Dendritic cell treated with granulocyte-macrophage colony-stimulating factor and Interleukin-4, amounts not matched to agents 40 ng/mL and 50 ng/mL, for 4 days (primary cell): Measurements from ENCODE around the gene LAPTM5.
"Not testable (repeated sequence)": the region's sequence is repeated elsewhere in the genome, so short reads cannot be mapped to it uniquely, and the experiment has no call there.

Source experiments
- H3K27ac Mint-ChIP-seq: one replicate; pipeline ENCODE4 v1.8.0; 2022; ENCODE audit warnings: mild to moderate bottlenecking, mixed read lengths
- H3K27me3 Mint-ChIP-seq: one replicate; pipeline ENCODE4 v1.8.0; 2022; ENCODE audit warnings: mild to moderate bottlenecking, mixed read lengths
- H3K36me3 Mint-ChIP-seq: one replicate; pipeline ENCODE4 v1.8.0; 2022; ENCODE audit warnings: low read depth, mixed read lengths
- H3K4me1 Mint-ChIP-seq: one replicate; pipeline ENCODE4 v1.8.0; 2022; ENCODE audit warnings: low read depth, mixed read lengths
- H3K4me3 Mint-ChIP-seq: one replicate; pipeline ENCODE4 v1.8.0; 2022; ENCODE audit warnings: mild to moderate bottlenecking, moderate library complexity, mixed read lengths
- H3K9me3 Mint-ChIP-seq: one replicate; pipeline ENCODE4 v1.8.0; 2022; ENCODE audit warnings: mixed read lengths
- intact Hi-C: fragments of 100-400 bp; cut with micrococcal nuclease; formaldehyde crosslinking; loops from one replicate; pipeline ENCODE4 v1.15.0; 2022

The LAPTM5 gene

DNA sequence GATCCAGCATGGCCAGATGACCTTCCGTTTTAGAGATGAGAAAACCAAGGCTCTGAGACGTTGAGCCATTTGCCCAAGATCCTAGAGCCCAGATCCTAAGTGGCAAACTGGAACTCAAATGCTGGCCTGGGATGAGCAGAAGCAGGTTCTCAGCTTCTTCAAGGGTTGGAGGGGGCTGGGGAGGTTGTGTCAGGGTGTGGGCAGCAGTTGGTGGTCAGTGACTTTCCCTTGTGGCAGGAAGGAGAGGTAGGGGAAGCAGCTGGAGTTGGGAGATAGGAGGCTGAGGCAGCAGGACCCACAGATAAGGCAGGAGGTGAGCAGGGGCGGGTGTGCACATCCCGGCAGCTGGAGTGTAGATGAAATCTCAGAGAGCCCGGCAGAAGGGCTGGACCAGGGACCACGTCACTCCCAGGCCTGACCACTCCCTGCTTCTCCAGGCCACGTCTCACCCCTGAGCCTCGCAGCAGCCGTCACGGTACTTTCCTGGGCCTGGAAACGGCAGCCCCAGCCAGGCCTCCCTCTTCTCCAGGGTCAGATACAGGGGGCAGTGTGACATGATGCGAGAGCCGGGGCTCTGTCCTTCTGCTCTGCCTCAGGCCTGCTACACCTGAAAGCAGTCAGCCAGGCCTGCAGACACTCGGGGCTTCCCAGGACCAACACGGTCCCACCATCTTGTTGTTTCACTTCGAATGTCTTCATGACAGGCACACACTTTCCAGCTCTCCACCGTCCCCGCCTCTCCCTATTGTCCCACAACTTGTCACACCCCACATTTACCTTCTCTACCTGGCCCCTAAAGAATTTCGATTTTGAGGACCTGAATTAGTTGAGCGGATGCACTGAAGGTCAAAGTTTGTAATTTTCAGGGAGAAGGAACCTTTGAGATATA, 11.5 kb upstream of the LAPTM5 start:
- no peak overlapping the region for H3K4me3 Mint-ChIP-seq
- intact Hi-C loops = no loop called here
- H3K27me3 Mint-ChIP-seq = peaks cover 21% of the 10 kb centered on the region
- no peaks in the 10 kb centered on the region for H3K36me3 Mint-ChIP-seq
- H3K4me1 Mint-ChIP-seq = peaks cover 16% of the 10 kb centered on the region
- H3K27ac Mint-ChIP-seq = peak overlapping the region; percentile 23
- no peaks in the 10 kb centered on the region for H3K9me3 Mint-ChIP-seq

DNA sequence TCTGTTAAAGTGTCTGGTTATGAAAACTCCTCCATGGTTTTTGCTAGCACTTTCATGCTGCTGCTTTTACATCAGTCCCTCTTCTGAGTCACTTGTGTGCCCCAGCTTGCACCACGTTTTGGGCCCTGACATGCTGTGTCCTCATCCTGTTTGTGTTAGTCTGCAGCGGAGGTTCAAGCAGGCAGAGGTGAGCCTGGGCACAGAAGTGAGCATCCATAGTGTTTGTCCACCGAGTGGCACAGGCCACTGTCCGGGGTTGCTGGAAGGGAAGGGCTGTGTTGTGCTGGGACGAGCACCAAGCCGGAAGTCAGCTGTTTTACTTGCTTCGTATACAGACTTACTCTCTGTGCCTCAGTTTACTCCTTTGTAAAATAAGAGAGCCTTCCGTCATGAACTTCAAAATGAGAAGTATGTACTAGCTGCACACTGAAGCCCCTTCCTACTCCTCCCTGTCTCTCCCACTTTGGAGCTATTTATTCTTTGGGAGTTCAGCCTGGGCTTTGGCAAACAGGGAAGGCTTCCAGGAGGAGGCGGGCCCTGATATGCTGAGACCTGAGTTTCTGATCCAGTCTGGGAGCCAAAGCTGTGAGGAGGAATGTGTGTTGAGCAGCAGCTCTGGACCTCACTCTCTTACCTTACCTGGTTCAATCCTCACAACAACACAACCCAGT, 10.7 kb upstream of the LAPTM5 start:
- intact Hi-C loops = no loop called here
- Mint-ChIP-seq H3K9me3 (no peaks in the 10 kb centered on the region), H3K27me3 (peaks cover 20% of the 10 kb centered on the region), H3K27ac (peak overlapping the region; percentile 23), H3K4me3 (no peak overlapping the region), H3K4me1 (peaks cover 24% of the 10 kb centered on the region), H3K36me3 (no peaks in the 10 kb centered on the region)

DNA sequence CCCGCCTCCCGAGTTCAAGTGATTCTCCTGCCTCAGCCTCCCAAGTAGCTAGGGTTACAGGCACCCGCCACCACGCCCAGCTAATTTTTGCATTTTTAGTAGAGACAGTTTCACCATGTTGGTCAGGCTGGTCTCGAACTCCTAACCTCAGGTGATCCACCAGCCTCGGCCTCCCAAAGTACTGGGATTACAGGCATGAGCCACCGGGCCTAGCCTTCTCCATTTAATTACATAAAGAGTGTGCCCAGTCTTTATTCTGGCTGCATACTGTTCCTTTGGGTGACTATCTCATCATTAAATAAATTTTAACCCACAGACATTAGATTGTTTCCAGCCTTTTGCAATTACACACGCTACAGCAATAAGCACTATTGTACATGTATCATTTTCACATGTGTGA, 9.4 kb upstream of the LAPTM5 start:
- H3K27me3 Mint-ChIP-seq = peaks cover 12% of the 10 kb centered on the region
- H3K9me3 Mint-ChIP-seq, intact Hi-C loops, H3K4me3 Mint-ChIP-seq, H3K36me3 Mint-ChIP-seq, H3K27ac Mint-ChIP-seq: not testable (repeated sequence)
- peaks cover 33% of the 10 kb centered on the region for H3K4me1 Mint-ChIP-seq

DNA sequence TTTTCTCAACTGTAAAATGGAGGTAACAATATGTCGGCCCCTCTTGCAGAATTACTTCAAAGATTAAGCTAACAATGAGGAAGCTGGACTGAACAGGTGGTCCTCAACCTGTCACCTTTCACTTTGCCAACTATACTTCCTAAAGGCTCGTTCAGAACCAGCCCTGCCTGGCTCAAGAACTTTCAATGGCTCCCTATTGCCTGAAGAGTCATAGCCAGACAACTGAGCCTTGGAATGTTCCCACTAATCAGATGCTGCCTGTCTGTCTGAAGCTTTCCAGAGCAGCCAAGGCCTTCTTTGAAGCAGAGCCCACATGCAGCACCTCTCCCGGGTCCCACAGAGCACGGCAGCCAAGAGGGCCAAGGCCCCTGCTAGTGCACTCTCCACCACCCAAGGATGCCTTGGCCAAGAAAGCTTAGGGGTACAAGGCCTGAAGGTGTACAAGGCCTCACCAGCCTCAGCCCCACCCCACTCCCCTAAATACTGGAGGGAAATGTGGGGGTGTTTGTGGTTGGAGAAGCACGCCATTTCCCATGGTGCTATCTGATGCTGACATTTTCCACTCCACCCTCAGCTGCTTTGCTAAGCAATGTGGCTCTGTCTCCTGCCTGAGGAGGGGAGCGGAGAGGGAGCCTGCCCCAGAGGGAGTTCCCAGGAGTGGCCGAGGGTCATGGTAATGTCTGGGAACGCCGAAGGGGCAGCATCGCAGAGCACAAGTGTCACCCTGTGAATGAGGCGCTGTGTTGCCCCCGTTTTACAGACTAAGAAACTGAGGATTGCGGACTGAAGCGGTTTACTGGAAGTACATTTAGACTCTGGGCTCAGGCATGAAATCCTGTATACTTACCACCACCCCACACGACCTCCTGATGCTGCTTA, 8.2 kb upstream of the LAPTM5 start:
- H3K4me3 Mint-ChIP-seq = no peak overlapping the region
- H3K9me3 Mint-ChIP-seq = no peaks in the 10 kb centered on the region
- peaks cover 10% of the 10 kb centered on the region for H3K27me3 Mint-ChIP-seq
- H3K27ac Mint-ChIP-seq = peak overlapping the region; percentile 51
- intact Hi-C loops = no loop called here
- H3K36me3 Mint-ChIP-seq = no peaks in the 10 kb centered on the region
- H3K4me1 Mint-ChIP-seq = peaks cover 41% of the 10 kb centered on the region

DNA sequence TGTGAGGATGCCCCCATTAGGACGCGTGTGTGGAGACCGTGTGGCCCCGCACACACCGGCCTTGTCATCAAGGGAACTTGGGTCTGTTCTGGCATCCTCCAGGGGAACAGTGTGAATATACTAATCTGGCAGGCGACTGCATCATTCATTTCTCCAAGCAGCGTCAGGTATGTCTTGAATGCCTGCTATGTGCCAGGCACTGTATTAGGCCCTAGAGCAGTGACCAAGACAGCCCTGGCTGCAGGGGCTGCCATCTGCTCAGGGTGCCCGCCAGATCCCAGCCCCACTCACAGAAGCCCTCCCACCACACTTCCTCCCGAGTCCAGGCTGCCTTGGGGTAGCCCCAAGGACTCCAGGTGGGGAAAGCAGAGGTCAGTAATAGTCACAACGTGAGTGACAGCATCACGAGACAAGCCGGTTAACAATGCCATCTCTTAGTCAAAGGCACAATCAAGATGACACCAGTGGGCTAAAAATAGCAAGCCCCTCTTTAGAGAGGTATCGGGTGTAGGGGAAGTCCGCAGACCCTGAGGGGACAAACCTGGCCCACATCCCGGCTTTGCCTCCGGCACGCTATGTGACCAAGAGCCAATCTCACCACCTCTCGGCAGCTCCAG, 7.5 kb upstream of the LAPTM5 start:
- H3K4me1 Mint-ChIP-seq = peaks cover 47% of the 10 kb centered on the region
- H3K36me3 Mint-ChIP-seq = no peaks in the 10 kb centered on the region
- intact Hi-C loops = no loop called here
- H3K4me3 Mint-ChIP-seq = no peak overlapping the region
- no peak overlapping the region for H3K27ac Mint-ChIP-seq
- no peaks in the 10 kb centered on the region for H3K9me3 Mint-ChIP-seq
- peaks cover 10% of the 10 kb centered on the region for H3K27me3 Mint-ChIP-seq

DNA sequence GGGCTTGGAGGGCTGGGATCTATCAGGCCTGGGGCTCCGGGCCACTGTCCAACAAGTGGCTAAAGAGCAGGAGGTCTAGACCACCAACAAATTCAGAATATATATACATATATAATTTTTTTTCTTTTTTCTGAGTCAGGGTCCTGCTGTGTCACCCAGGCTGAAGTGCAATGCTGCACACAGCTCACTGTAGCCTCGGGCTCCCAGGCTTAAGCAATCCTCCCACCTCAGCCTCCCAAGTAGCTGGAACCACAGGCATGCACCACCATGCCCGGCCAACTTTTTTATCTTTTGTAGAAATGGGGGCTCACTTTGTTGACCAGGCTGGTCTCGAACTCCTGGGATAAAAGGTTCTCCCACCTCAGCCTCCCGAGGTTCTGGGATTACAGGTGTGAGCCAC, 6.8 kb upstream of the LAPTM5 start:
- peak overlapping the region; percentile 56 for H3K27ac Mint-ChIP-seq
- intact Hi-C loops = no loop called here
- H3K36me3 Mint-ChIP-seq = no peaks in the 10 kb centered on the region
- no peak overlapping the region for H3K4me3 Mint-ChIP-seq
- H3K9me3 Mint-ChIP-seq = no peaks in the 10 kb centered on the region
- peaks cover 51% of the 10 kb centered on the region for H3K4me1 Mint-ChIP-seq
- H3K27me3 Mint-ChIP-seq = peaks cover 8% of the 10 kb centered on the region

DNA sequence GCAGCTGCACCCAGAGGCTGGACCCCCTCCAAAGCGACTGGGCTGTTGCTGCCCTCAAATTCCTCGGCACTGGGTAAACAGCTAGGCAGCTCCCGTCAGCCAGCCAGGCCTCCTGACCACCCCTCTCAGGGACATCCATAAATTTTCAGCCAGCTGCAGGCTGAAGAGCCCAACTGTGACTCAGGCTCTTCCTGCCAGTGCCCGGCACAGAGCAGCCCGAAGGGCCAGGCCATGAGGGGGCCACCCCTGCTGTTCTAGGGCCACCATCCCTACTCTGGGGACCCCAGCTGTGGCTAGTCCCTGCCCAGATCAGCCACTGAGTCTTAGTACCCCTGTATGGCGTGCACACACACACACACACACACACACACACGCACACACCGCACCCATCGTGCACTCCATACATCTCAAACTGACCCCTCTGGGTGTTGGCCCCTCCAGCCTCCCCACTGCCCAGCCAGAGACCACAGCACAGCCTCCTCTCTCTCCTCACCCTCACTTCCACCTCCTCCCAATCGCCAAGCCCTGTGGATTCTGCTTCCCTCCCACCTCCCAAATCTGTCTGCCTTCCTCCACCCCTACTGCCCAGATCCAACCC, 6.2 kb upstream of the LAPTM5 start:
- Mint-ChIP-seq H3K36me3 (no peaks in the 10 kb centered on the region), H3K9me3 (no peaks in the 10 kb centered on the region), H3K4me1 (peaks cover 51% of the 10 kb centered on the region), H3K27me3 (peaks cover 2% of the 10 kb centered on the region), H3K27ac (peak overlapping the region; percentile 56), H3K4me3 (no peak overlapping the region)
- intact Hi-C loops = no loop called here

DNA sequence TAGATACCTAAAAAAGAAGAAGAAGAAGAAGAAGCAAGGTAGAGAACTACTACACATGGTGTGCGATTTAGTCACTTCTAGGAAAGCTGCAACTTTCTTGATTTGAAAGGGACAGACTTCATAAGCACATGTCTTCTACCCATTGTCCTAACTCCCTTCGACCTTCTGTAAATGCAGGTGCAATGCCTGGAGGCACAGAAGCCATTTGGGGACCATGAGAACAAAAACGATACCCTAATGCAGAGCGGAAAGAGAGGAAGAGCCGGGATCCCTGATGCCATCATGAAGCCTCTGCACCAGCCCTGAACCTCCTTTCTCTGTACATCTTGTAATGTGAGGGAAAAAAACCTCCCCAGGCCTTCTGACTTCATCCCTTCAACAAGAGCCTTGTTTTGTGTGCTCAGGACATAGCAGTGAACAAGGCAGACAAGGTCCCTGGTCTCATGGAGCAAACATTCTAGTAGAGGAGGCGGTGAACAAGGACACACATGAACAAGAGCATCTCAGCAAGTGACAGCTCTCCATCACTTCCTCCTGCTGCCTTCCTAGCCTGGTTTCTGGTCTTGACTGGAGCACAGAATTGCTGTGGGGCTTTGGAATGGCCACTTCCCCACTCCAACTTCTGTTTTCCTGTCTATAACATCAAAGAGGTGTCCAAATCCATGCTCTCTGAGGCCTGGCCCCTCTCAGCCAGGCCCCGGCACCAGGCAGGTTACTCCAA, 5.5 kb upstream of the LAPTM5 start:
- Mint-ChIP-seq H3K4me1 (peaks cover 55% of the 10 kb centered on the region), H3K27me3 (no peaks in the 10 kb centered on the region), H3K27ac (peak overlapping the region; percentile 56), H3K9me3 (no peaks in the 10 kb centered on the region), H3K36me3 (no peaks in the 10 kb centered on the region), H3K4me3 (no peak overlapping the region)
- intact Hi-C loops = no loop called here

DNA sequence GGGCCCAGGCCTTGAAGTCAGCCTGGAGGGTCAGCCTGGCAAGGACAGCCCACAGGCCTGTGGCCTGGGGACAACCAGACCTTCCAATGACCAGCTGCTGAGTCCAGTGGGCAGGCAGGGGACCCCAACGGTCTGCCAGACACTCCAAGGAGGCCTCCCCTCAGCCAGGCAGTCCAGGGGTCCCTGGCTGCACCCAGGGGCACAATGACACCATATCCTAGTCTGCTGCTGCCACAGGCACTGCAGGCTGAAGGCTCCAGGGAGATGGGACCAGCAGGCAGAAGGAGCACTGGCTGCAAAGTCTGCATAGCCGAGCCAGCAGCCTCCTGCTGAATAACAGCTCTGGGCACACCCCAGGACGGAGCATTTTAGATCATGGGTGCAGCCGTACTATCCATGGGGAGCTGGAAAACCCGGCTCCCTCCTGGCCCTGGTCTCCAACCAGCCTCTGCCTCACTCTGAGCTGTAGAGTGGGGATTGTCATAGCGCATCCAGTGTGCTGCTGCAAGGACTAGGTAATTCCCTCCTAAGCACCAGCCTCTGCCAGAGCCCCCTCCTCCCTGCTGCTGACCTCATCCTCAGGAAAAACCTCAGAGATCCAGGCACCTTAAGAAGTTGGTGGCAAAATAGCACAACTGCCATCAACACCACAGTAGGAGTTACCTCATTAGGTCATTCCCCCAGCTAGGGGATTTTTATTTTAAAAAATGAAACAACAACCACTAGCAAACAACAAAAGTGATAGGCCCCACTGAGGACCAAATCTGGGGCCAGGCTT, 4.8 kb upstream of the LAPTM5 start:
- Mint-ChIP-seq H3K27me3 (no peaks in the 10 kb centered on the region), H3K9me3 (no peaks in the 10 kb centered on the region), H3K27ac (no peak overlapping the region), H3K36me3 (peaks cover 5% of the 10 kb centered on the region), H3K4me1 (peaks cover 58% of the 10 kb centered on the region), H3K4me3 (no peak overlapping the region)
- intact Hi-C loops = no loop called here

DNA sequence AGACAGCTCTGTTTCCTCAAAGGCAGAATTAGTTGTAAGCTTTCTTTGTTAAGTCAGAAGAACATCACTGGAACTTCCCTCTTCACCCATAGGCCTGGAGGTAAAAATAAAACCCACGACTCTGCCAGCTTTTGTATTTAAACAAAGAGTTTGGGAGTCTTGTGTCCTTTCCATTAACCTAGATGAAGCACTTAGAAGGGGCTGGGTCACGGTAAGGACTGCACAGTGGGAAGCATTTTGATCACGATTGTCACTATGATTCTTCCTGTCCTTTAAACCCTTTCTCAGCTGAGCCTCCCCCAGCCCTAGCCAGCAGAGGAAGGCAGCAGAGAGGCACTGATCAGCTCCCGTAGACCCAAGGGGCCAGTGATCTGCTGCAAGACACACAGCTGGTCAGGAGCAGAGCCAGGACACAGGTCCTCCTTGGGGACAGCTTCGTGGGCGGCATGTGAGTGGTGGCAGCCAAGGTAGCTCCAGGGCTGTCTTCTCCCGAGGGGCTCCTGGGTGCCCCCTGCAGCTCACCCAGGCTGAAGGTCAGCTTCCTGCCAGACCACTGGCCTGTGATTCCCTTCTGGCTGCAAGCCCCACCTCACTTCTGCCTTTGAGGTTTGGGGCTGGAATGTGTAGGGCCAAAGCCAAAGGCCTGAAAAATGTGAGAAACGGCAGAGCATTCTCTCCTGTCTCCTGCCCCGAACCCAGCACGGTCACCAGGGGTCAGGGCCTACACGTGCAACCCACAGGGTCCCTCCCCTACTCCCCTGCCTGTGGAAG, 4.0 kb upstream of the LAPTM5 start:
- Mint-ChIP-seq H3K9me3 (no peaks in the 10 kb centered on the region), H3K27me3 (no peaks in the 10 kb centered on the region), H3K36me3 (peaks cover 10% of the 10 kb centered on the region), H3K4me3 (no peak overlapping the region), H3K27ac (peak overlapping the region; percentile 46), H3K4me1 (peaks cover 66% of the 10 kb centered on the region)
- intact Hi-C loops = no loop called here

DNA sequence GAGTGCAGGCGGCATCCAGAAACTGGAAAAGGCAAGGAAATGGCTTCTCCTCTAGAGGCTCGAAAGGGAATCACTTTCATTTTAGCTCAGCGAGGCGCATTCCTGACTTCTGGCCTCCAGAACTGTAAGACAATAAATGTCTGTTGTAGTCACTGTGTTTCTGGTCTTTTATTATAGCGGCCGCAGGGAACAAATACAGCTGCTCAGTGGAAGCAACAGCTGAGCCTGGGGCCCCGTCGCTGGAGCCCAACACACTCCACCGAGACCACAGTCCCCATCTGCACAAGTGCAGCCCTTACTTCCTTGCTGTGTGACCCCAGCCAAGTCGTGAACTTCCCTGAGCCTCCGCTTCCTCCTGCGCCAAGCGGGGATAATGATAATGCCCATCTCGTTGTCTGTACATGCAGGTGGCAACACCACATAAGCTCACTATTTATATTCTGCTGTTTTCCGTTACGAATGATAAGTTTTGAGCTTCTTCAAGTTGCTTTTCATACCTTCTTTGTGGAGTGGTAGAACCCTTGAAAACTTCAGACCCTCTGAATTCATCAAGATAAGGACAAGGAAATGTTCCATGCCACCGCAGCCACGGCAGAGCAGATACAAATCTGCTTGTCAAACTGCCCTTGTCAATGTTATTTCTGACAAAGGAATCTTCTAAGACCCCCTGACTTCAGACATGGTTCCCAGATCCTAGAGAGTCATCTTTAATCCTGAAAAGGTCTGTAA, 3.2 kb upstream of the LAPTM5 start:
- Mint-ChIP-seq H3K27ac (peak overlapping the region; percentile 46), H3K36me3 (peaks cover 15% of the 10 kb centered on the region), H3K4me3 (no peak overlapping the region), H3K27me3 (no peaks in the 10 kb centered on the region), H3K4me1 (peaks cover 74% of the 10 kb centered on the region), H3K9me3 (no peaks in the 10 kb centered on the region)
- intact Hi-C loops = no loop called here
